Central memory CD4-positive, alpha-beta T cell (primary cell): Measurements from ENCODE around the gene ANKFN1.
"Not testable (repeated sequence)": the region's sequence is repeated elsewhere in the genome, so short reads cannot be mapped to it uniquely, and the experiment has no call there.

ENCODE experiments used
- DNase-seq: peaks from one replicate; pipeline ENCODE4 v3.0.0; 2022

Gene ANKFN1

DNA sequence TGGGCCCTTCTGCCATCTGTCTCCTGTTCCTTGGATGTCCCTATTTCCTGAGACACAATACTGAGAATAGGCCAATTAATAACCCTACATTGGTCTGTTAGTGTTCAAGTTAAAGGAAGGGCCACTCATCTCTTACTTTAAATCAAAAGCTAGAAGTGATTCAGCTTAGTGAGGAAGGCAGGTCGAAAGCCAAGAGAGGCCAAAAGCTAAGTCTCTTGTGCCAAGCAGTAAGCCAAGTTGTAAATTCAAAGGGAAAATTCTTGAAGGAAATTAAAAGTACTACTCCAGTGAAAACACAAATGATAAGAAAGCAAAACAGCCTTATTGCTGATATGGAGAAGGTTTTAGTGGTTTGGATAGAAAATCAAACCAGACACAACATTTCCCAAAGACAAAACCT is 28.8 kb downstream of the ANKFN1 start:
- no peak for DNase-seq

DNA sequence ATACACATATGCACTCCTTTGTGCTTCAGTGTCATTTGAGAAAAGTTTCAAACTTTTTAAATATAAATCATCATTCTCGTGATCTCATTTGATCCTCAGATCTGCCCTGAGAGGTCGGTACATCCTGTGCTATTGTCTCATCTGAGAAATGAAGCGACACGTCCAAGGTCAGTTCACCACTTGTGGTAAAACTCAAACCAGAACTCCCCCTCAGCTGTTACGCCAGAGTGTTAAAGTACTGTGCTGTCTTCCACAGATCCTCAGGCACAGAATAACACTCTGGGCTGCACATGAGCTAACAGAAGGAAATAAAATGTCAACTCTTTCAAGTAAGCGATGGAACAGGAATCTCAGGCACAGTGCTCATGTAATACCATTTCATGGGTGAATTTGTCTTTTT is 31.4 kb downstream of the ANKFN1 start:
- no peak for DNase-seq

DNA sequence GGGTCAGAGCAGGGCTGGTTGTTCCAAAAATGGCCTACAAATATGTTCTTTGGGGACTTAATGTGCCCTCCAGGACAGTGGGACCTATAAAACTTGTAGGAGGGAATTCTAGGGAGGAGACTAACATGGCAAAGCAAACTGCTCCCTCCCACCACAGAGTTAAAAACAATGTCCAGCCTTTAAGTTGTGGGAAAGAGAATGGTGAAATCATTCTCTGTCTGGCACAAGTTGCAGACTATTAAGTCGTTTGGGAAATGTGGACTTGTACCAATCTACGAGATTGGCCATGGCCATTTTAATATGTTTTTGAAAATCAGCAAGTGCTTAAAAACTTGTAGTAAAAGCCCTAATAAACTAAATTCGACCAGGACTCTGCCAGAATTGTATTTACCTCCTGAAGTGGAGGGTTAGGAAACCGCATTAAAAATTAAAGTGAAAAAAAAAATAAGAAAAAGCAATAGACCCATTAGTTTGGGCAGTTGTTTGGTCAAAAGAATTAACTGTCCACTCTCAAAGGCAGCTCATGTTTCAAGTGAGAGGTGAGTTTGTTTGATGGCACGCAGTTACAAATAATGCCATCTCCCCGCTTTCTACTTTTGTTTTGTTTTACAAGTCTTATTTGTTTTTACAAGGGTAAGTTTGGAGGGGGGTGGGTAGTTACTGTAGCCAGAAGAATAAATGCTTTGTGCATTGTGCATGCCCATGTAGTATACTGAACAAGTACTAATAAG is 32.4 kb downstream of the ANKFN1 start:
- DNase-seq, result no peak

DNA sequence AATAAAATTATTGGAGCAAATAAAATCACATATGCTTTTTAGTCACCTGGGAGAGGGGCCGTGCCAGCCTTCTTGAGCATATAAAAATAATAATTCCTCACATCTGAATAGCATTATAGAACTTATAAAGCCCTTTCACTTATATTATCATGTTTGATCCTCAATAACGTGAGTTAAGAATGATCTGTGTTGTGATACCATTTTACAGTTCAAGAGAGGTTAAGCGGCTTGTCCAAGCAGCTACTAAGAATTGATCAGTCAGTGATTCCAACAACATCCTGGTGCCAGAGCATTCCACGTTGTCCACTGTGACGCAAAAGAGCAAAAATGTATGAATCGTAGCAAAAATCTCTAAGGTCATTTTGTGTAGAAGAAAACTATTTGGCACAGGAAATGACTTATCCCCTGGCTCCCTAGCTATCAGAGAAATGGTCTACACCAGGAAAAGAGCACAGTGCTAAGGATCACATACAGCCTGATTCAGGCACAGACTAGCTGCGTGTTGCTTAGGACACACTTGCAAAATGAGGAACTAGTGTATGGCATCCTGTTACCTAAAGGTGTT is 33.0 kb downstream of the ANKFN1 start:
- DNase-seq, result no peak

- no peak for DNase-seq
Measured at GRCh38 chr17:56203430-56203829, 50.2 kb downstream of the ANKFN1 start.

DNA sequence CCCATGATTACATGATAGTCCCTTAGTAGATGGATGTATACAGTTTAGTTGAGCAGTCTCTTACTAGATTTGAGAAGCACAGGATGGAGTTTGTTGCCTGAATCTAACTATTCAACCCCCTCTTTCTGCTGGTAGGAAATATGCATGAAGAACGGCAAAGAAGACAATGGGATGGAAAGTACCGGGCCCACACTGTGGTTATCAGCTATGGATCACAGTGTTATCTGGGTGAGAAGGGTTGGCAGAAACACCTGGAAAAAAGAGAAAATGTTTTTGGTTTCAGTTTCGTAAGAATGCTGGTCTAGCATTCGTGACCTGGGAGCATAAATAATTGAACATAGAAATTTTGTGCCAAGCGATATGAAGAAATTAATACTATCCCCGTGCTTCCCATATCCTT is 53.1 kb downstream of the ANKFN1 start:
- no peak for DNase-seq

GRCh38 chr17:56213031-56213430 is 59.8 kb downstream of the ANKFN1 start:
- DNase-seq, result no peak

- DNase-seq, result no peak
Measured at GRCh38 chr17:56217921-56218320, 64.6 kb downstream of the ANKFN1 start.

DNA sequence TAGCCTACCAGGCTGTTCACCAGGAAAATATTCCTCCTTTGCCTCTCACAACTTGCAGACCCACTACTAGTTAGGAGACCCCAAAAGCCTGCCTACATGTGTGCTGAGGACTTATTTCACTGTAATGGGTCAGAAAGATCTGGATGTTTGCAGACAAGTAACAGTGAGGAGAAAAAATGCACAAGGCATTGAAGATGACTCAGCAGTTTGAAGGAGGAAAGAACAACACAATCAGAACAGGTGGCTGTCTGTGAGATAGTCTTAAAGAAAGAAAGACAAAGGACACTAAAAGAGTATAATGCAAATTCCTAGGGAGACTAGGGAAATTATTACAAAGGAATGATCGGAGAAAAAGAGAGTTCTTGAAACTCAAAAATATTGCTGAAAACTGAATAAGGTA is 69.0 kb downstream of the ANKFN1 start:
- DNase-seq, result no peak

- no peak for DNase-seq
Measured at GRCh38 chr17:56230660-56231059, 77.4 kb downstream of the ANKFN1 start.

- no peak for DNase-seq
Measured at GRCh38 chr17:56231252-56231651, 78.0 kb downstream of the ANKFN1 start.

GRCh38 chr17:56231693-56232092 is 78.4 kb downstream of the ANKFN1 start:
- no peak for DNase-seq

- DNase-seq, result no peak
Measured at GRCh38 chr17:56244268-56244890, 91.1 kb downstream of the ANKFN1 start.

DNA sequence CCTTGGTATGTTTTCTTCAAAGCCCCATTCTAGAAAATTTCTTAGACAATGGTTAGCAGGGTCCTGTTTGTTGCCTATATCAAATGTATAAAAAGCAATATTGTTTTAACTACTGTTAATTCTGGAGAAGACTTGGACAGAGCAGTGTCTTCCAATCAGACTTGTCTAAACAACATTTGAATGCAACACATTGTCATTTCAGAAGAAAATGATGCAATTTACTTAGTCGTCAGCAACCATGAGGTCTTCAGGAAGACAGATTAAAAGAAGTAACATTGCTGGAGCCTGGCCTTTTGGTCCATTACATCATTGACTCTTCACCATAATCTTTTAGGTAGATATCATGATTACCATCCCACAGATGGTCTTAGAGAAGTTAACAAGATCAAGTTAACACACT is 94.5 kb downstream of the ANKFN1 start:
- no peak for DNase-seq

- no peak for DNase-seq
Measured at GRCh38 chr17:56257075-56257474, 103.8 kb downstream of the ANKFN1 start.

DNA sequence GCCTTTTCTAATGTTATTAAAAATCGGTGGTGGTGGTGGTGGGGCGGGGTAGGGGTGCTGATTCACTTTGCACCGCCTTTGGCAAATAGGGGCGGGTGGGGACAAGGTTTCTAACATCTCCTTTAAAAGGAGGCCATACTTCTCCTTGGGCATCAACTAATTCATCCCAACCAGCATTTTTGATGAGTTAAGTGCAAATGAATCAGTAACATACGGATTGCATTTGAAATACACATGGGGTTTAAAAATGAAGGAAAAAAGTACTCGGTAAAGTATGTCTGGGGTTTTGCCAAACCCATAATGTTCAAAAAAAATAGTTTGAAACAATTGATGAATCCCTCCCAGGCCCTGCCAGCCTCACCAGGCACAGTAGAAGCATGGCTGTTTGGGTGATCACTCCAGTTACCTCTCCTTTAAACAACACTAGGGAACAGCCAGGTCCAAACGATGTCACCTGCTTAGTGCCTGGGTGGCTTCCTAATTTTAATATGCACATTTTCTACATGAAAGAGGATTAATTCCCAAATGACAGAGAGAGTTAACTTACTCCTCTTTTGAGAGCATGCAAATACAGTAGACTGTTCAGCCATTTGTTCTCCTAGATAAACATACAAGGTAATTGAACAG is 107.2 kb downstream of the ANKFN1 start:
- DNase-seq, result no peak

- DNase-seq, result no peak
Measured at GRCh38 chr17:56262803-56263202, 109.5 kb downstream of the ANKFN1 start.

GRCh38 chr17:56269556-56270389 is 116.5 kb downstream of the ANKFN1 start:
- DNase-seq, result no peak

DNA sequence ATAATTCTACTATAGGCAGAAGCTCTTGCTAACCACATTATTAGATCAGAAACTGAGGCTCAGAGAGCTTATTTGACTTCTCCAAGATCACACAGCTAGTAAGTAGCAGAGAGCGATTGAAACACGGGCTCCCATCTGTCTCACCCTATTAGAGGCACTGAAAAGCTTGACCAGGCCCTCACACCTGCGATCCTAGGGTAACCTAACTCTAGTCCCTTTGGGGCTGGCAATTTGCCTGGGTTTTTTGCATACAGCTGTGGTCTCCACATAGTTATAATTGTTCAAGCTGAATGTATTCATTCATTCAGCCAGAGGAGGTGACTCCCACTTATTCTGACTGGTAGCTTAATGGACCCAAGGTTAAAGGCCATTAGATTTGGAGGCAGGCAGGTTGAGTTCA is 121.2 kb downstream of the ANKFN1 start:
- DNase-seq, result no peak

DNA sequence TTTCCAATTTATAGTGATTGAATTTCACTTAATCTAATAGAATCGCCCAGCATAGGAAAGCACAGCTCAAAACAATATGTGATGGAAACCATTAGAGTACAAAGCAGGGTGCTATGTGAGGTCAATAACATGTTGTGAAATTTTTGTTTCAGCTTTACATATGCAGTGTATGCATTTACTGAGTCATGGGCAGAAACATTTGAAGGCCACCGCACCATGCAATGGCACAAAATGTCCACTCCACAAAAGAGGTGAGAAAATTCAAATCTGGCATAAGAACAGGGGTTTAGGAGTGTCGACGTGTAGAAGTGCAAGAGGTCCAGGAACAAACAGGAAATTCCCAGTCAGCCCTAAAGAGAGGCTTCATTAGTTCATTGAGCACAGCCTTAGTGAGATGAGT is 131.2 kb downstream of the ANKFN1 start:
- DNase-seq, result no peak

- not testable (repeated sequence) for DNase-seq
Measured at GRCh38 chr17:56288786-56289185, 135.5 kb downstream of the ANKFN1 start.

DNA sequence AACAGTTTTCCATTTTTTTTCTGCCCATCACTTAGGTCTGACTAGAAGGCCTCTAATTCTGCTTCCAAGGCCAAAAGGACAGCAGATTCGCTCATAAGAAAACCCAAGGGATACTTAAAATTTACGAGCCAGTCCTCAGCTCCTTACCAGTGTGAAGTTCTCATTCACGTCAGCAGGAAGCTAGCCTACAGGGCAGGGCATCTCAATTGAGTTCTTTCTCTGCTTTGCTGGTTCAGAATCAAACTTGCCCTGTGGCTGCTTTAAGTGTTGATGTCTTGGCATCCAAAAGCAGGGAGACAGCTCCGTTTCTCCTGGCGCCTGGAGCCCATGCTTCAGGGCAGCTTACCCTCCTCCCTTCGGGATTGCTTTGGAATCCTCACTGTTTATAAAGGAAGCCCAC is 136.0 kb downstream of the ANKFN1 start:
- DNase-seq, result no peak
